Measurements from ENCODE around the gene RPL39L. TPM values are rescaled to one million over a fixed set of nuclear protein-coding genes. Genes with fewer than 3 reads are reported as not detected.

Gene RPL39L
- total RNA-seq, 6 donors from 2014 or later, result 1.6 to 8.2 (median 4.8) TPM

DNA sequence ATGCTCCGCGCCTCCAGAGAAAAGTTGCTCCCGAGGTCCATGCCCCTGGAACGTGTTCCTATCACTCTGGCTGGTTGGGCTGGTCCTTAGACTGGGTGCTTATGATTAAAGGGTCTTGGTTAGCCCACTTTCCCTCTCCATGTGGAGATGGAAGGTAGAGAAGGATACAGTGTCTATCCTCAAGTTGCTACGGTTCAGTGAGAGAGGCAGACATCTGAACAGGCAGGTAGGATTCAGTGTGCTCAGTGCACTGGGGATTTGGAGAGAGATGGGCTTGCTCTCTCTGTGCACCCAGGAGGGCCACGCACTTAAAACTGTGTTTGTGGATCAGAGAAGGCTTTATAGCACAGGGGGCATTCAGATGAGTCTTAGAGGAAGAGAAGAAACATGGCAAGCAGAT, 63.0 kb downstream of the RPL39L start:
- no peak overlapping the region for H3K4me3 ChIP-seq
- no peaks in the 10 kb centered on the region for H3K4me1 ChIP-seq
- TF ChIP-seq POLR2A (IDR thresholded peaks at IDR 0.05) (no peak), CTCF (IDR thresholded peaks at IDR 0.05) (no peak), POLR2AphosphoS5 (IDR thresholded peaks at IDR 0.05) (no peak), EP300 (IDR thresholded peaks at IDR 0.05) (no peak)
- no peak for ATAC-seq (ENCODE audit: low FRiP score in 2 of 2)
- no peak for DNase-seq
- no peaks in the 10 kb centered on the region for H3K9me3 ChIP-seq
- peaks cover 5 to 58% (median 28%) of the 10 kb centered on the region in 4 donors for H3K36me3 ChIP-seq
- no peaks in the 10 kb centered on the region for H3K27me3 ChIP-seq
- 86 to 92% methylated on average over 6 of the region's 6 CpGs for WGBS, 2 donors
- no peak overlapping the region for H3K27ac ChIP-seq

DNA sequence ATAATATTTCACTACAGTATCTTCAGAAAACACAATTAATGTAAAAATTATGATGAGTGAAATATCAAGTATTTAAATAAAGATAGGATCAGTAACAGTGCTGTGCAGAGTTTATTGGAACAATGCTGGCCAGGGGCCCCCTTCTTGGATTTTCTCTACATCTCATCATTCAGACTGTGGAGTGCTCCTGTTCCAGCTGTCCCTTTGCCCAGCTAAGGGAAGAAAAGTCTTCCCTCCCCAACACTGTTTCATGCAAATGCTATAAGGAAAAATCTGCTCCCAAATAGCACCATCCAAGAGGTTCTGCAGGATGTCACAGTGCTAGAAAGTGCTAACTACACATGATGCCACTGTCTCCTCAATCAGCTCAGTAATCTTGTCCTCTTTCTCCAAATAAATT, 64.5 kb downstream of the RPL39L start:
- no peak overlapping the region for H3K4me3 ChIP-seq
- peaks cover 5 to 58% (median 29%) of the 10 kb centered on the region in 4 donors for H3K36me3 ChIP-seq
- no peak for TF ChIP-seq EP300 (IDR thresholded peaks at IDR 0.05)
- TF ChIP-seq POLR2A (IDR thresholded peaks at IDR 0.05), result no peak
- TF ChIP-seq CTCF (IDR thresholded peaks at IDR 0.05), result no peak
- TF ChIP-seq POLR2AphosphoS5 (IDR thresholded peaks at IDR 0.05), result no peak
- DNase-seq (no peak), ATAC-seq (ENCODE audit: low FRiP score in 2 of 2) (no peak)
- no peaks in the 10 kb centered on the region for H3K4me1 ChIP-seq
- H3K27me3 ChIP-seq, result no peaks in the 10 kb centered on the region
- no peaks in the 10 kb centered on the region for H3K9me3 ChIP-seq
- no peak overlapping the region for H3K27ac ChIP-seq

DNA sequence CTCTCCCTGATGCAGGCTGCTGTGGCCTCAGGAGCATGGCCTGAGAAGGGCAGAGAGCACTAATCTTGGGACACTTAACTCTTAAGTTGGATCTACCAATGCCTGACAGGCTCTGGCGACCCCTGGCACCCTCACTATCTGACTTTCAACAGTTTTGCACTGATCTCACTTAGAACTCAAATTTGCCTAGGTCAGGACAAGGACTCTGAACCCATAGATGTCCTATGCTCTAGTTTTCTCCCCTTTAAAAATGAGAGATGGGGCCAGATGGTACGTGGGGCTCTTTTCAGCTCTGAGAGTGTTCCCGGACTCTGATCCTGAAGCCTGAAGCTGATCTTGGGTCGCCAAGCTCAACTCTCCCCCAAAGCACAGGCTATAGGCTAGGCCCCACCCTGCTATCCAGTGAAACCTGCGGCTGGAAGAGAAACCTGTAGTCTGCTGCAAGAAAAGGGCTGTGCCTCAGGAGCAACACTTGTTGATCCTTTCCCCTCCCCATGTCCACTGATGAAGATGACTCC, 65.7 kb downstream of the RPL39L start:
- no peaks in the 10 kb centered on the region for H3K4me1 ChIP-seq
- H3K36me3 ChIP-seq, result peaks cover 5 to 58% (median 30%) of the 10 kb centered on the region in 4 donors
- WGBS, 2 donors, result 91 to 93% methylated on average over 5 of the region's 5 CpGs

GRCh38 chr3:187072511-187072910, 66.8 kb downstream of the RPL39L start:
- peaks cover 5 to 53% (median 28%) of the 10 kb centered on the region in 4 donors for H3K36me3 ChIP-seq

More for the DNA sequence above, 65.7 kb downstream of the RPL39L start:
- H3K9me3 ChIP-seq, result no peaks in the 10 kb centered on the region
- no peak overlapping the region for H3K27ac ChIP-seq
- ATAC-seq (ENCODE audit: low FRiP score in 2 of 2) (no peak), DNase-seq (no peak)
- no peak overlapping the region for H3K4me3 ChIP-seq
- H3K27me3 ChIP-seq, result no peaks in the 10 kb centered on the region
- TF ChIP-seq CTCF (IDR thresholded peaks at IDR 0.05) (no peak), EP300 (IDR thresholded peaks at IDR 0.05) (no peak), POLR2AphosphoS5 (IDR thresholded peaks at IDR 0.05) (no peak), POLR2A (IDR thresholded peaks at IDR 0.05) (no peak)

More at GRCh38 chr3:187072511-187072910, 66.8 kb downstream of the RPL39L start:
- no peak overlapping the region for H3K27ac ChIP-seq
- no peaks in the 10 kb centered on the region for H3K9me3 ChIP-seq
- DNase-seq, result no peak
- no peaks in the 10 kb centered on the region for H3K4me1 ChIP-seq
- H3K4me3 ChIP-seq, result no peak overlapping the region
- 80 to 86% methylated on average over 5 of the region's 5 CpGs for WGBS, 2 donors
- TF ChIP-seq POLR2AphosphoS5 (IDR thresholded peaks at IDR 0.05) (no peak), EP300 (IDR thresholded peaks at IDR 0.05) (no peak), CTCF (IDR thresholded peaks at IDR 0.05) (no peak), POLR2A (IDR thresholded peaks at IDR 0.05) (no peak)
- H3K27me3 ChIP-seq, result no peaks in the 10 kb centered on the region
- ATAC-seq (ENCODE audit: low FRiP score in 2 of 2), result no peak

Measured in upper lobe of left lung (tissue), 6 donors.